ENCODE results near the gene RHBDF2. TPM values are rescaled to one million over a fixed set of nuclear protein-coding genes. Genes with fewer than 3 reads are reported as not detected.
"Not testable (repeated sequence)": the region's sequence is repeated elsewhere in the genome, so short reads cannot be mapped to it uniquely, and the experiment has no call there.

The RHBDF2 gene
- total RNA-seq, 1 experiment from 2014 or later: 5.1 TPM

DNA sequence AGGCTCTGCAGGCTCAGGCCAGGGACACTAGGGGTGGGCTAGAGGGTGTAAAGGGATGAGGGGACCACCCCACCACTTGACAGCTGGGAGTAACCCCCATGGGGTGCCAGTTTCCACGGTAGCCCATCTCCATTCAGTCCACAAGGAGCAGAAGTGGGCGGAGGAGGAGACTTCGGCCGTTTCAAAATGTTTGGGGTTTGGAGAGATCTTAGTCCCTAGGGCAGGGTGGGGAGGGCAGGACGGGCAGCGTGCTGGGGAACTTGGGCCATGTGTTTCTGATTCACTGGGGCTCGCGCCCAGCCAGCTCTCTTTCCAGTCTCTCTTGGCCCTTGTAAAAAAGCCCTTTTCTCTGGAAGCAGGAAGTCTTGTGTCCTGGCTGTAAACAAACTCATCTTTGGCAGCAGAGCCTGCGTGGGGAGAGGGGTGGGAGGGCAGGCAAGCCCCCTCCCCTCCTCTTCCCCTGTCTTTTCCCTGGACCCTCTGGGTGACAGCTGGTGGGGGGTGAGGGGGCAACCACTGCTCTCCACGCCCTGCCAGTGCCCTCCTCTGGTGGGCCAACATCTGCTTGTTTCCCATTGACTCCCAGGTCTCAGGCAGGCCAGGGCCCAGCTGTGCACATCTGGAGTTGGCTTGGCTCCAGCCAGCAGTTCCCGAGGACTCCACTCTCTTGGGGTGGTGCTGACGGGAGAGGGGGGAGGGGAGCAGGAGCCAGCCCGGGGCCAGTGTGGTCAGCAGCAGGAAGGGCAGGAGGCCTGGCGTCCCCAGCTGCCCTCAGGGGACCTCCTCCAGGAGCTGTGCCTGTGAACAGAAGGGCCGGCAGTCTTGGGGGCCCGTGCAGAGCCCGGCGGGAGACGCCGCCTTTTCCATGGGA, 28.2 kb upstream of the RHBDF2 start:
- Histone ChIP-seq H3K9ac (ENCODE audit: low read length) (peak overlapping the region; percentile 77), H3K27ac (ENCODE audit: low read length) (no peak overlapping the region), H3K4me3 (ENCODE audit: low read length) (peak overlapping the region; percentile 67; the same call in 1 of the 2 replicates), H3K79me2 (ENCODE audit: low read length) (no peaks in the 10 kb centered on the region), H2AFZ (ENCODE audit: low read length) (peak overlapping the region; percentile 69; the same call in 1 of the 2 replicates), H3K4me2 (ENCODE audit: low read depth, low read length, poor library complexity, severe bottlenecking) (peak overlapping the region; percentile 78), H3K36me3 (ENCODE audit: insufficient read depth, low read length) (no peaks in the 10 kb centered on the region), H3K27me3 (ENCODE audit: low read length) (no peaks in the 10 kb centered on the region), H3K9me2 (replicated peaks; ENCODE audit: insufficient read depth, low read length) (no peaks in the 10 kb centered on the region), H3K4me1 (ENCODE audit: low read length) (peaks cover 26% of the 10 kb centered on the region), H4K20me1 (ENCODE audit: insufficient read depth, low read depth, low read length) (no peaks in the 10 kb centered on the region), H3K9me3 (ENCODE audit: low read length) (no peaks in the 10 kb centered on the region)
- peak; percentile 49 for DNase-seq

DNA sequence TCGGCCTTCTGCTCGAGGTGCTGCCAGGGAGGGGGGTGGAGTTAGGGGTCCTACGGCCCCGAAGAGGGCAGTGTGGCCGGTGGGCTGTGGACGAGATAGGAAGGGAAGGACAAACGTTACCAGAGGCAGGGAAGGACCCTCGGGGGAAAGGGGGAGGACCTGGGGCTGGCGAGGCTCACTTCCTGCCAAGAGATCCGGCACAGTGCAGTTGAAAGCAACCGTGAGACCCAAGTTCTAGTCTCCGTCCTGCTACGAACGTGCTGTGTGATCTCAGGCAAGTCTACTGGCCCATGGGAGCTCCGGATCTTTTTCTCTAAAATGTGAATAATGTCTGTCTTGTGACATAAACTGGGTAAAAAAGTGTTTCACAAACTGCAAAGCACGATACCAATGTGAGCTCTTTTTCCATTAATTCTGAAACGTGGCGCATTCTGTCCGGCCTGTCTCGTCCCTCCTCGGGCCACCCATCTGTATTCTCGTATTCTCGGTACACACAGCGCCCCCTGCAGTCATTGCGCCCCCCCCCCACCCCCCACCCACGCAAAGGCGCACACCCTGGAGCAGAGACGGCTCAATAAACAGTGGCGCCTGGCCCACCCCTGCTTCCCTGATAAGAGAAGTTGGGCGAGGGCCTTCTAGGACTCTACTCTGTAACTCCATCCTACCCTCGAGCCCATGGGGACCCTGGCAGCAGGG, 27.5 kb upstream of the RHBDF2 start:
- Histone ChIP-seq H3K9ac (ENCODE audit: low read length) (peak overlapping the region; percentile 77), H3K9me3 (ENCODE audit: low read length) (no peaks in the 10 kb centered on the region), H3K79me2 (ENCODE audit: low read length) (no peaks in the 10 kb centered on the region), H3K9me2 (replicated peaks; ENCODE audit: insufficient read depth, low read length) (no peaks in the 10 kb centered on the region), H3K27me3 (ENCODE audit: low read length) (no peaks in the 10 kb centered on the region), H4K20me1 (ENCODE audit: insufficient read depth, low read depth, low read length) (no peaks in the 10 kb centered on the region), H3K4me2 (ENCODE audit: low read depth, low read length, poor library complexity, severe bottlenecking) (peak overlapping the region; percentile 78), H3K36me3 (ENCODE audit: insufficient read depth, low read length) (no peaks in the 10 kb centered on the region), H3K4me3 (ENCODE audit: low read length) (peak overlapping the region; percentile 67), H3K27ac (ENCODE audit: low read length) (peak overlapping the region; percentile 65), H3K4me1 (ENCODE audit: low read length) (peaks cover 26% of the 10 kb centered on the region), H2AFZ (ENCODE audit: low read length) (peak overlapping the region; percentile 93)
- DNase-seq: peak; percentile 75

DNA sequence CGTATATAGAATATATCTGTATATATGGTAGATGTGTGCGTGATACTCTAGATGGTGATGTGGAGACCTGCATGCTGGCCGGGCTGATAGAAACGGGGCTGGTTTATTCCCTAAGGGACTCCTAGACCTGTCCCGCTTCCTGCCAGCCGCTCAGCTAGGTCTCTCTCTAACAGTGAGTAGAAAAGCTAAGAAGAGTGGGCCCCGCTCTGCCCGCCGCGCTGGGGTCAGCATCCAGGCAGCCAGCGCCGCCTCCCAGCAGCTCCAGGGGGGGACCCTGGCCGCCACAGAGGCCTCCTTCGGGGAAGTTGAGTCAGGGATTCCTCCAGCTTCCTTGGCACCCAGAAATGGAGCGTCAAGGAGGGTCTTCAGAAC, 26.9 kb upstream of the RHBDF2 start:
- H3K4me1 ChIP-seq (ENCODE audit: low read length): peaks cover 29% of the 10 kb centered on the region
- H3K9me2 ChIP-seq (replicated peaks; ENCODE audit: insufficient read depth, low read length): no peaks in the 10 kb centered on the region
- H2AFZ ChIP-seq (ENCODE audit: low read length): peak overlapping the region; percentile 93; the same call in 1 of the 2 replicates
- peak overlapping the region; percentile 67 for H3K4me3 ChIP-seq (ENCODE audit: low read length)
- no peaks in the 10 kb centered on the region for H3K79me2 ChIP-seq (ENCODE audit: low read length)
- peak overlapping the region; percentile 78 for H3K4me2 ChIP-seq (ENCODE audit: low read depth, low read length, poor library complexity, severe bottlenecking)
- DNase-seq: peak; percentile 86
- H4K20me1 ChIP-seq (ENCODE audit: insufficient read depth, low read depth, low read length): no peaks in the 10 kb centered on the region
- H3K27ac ChIP-seq (ENCODE audit: low read length): peak overlapping the region; percentile 65
- H3K36me3 ChIP-seq (ENCODE audit: insufficient read depth, low read length): no peaks in the 10 kb centered on the region
- no peaks in the 10 kb centered on the region for H3K27me3 ChIP-seq (ENCODE audit: low read length)
- H3K9me3 ChIP-seq (ENCODE audit: low read length): no peaks in the 10 kb centered on the region
- peak overlapping the region; percentile 77 for H3K9ac ChIP-seq (ENCODE audit: low read length)

DNA sequence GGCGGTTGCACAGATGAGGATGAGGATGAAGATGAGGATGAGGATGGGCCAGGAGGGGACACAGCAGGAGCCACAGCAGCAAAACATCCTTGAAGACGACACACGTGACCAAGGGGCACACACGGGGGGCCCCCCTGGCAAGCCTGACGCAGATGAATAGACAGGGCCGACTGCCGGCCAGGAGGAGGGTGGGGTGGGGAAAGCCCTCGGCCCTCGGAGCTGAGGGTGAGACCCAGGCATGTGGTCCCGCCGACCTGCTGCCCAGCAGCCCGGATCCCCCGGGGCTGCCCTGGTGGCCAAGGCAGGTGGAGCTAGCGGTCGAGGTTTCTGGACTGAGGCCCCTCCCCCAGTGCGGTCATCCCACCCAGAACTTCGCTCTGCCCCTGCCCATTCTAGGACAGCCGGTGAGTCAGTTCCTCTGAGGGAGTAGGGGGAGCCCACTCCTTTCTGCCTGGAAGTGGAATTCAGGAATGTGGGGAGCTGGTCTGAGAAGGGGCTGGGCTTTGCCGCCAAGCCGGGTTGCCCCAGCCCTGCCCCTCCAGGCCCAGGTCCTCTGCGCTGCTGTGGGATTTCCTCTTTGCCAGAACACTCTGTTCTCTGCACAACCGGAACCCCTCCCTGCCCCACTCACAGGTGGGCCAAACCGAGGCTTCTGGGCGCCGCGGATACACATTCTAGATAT, 26.3 kb upstream of the RHBDF2 start:
- Histone ChIP-seq H3K27me3 (ENCODE audit: low read length) (no peaks in the 10 kb centered on the region), H3K4me2 (ENCODE audit: low read depth, low read length, poor library complexity, severe bottlenecking) (peak overlapping the region; percentile 78), H3K9me2 (replicated peaks; ENCODE audit: insufficient read depth, low read length) (no peaks in the 10 kb centered on the region), H3K9me3 (ENCODE audit: low read length) (no peaks in the 10 kb centered on the region), H3K4me1 (ENCODE audit: low read length) (peaks cover 29% of the 10 kb centered on the region), H3K36me3 (ENCODE audit: insufficient read depth, low read length) (no peaks in the 10 kb centered on the region), H3K9ac (ENCODE audit: low read length) (peak overlapping the region; percentile 64), H2AFZ (ENCODE audit: low read length) (peak overlapping the region; percentile 97), H3K27ac (ENCODE audit: low read length) (no peak overlapping the region), H3K4me3 (ENCODE audit: low read length) (peak overlapping the region; percentile 67), H3K79me2 (ENCODE audit: low read length) (no peaks in the 10 kb centered on the region), H4K20me1 (ENCODE audit: insufficient read depth, low read depth, low read length) (no peaks in the 10 kb centered on the region)
- peak; percentile 50 for DNase-seq

DNA sequence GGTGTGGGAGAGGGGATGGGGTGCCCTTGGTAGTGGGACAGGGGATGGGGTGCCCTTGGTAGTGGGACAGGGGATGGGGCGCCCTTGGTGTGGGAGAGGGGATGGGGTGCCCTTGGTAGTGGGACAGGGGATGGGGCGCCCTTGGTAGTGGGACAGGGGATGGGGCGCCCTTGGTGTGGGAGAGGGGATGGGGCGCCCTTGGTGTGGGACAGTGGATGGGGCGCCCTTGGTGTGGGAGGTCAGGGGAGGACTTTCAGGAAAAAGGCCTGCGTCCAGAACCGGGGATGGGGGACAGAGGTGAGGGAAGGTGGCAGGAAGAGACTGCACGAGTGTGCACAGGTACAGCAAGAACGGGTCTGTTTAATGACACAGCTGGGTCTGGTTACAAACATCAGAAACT, 25.8 kb upstream of the RHBDF2 start:
- Histone ChIP-seq H3K9ac (ENCODE audit: low read length) (peak overlapping the region; percentile 64; the same call in 1 of the 2 replicates), H3K4me2 (ENCODE audit: low read depth, low read length, poor library complexity, severe bottlenecking) (peak overlapping the region; percentile 78), H3K4me1 (ENCODE audit: low read length) (peaks cover 29% of the 10 kb centered on the region)
- DNase-seq; H3K27me3 ChIP-seq (ENCODE audit: low read length); H2AFZ ChIP-seq (ENCODE audit: low read length); H3K4me3 ChIP-seq (ENCODE audit: low read length); H3K27ac ChIP-seq (ENCODE audit: low read length); H3K9me3 ChIP-seq (ENCODE audit: low read length); H4K20me1 ChIP-seq (ENCODE audit: insufficient read depth, low read depth, low read length); H3K36me3 ChIP-seq (ENCODE audit: insufficient read depth, low read length); H3K9me2 ChIP-seq (replicated peaks; ENCODE audit: insufficient read depth, low read length); H3K79me2 ChIP-seq (ENCODE audit: low read length): not testable (repeated sequence)

DNA sequence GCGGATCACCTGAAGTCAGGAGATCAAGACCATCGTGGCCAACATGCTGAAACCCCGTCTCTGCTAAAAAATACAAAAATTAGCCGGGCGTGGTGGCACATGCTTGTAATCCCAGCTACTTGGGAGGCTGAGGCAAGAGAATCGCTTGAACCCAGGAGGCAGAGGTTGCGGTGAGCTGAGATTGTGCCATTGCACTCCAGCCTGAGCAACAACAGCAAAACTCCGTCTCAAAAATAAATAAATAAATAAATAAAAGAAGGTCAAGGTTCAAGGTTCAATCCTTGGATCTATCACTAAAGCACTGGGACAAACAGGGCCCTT, 24.2 kb upstream of the RHBDF2 start:
- H3K4me2 ChIP-seq (ENCODE audit: low read depth, low read length, poor library complexity, severe bottlenecking); H3K9me2 ChIP-seq (replicated peaks; ENCODE audit: insufficient read depth, low read length); H2AFZ ChIP-seq (ENCODE audit: low read length); H3K36me3 ChIP-seq (ENCODE audit: insufficient read depth, low read length); H3K27ac ChIP-seq (ENCODE audit: low read length); DNase-seq; H3K4me3 ChIP-seq (ENCODE audit: low read length); H4K20me1 ChIP-seq (ENCODE audit: insufficient read depth, low read depth, low read length); H3K9ac ChIP-seq (ENCODE audit: low read length); H3K79me2 ChIP-seq (ENCODE audit: low read length); H3K9me3 ChIP-seq (ENCODE audit: low read length); H3K27me3 ChIP-seq (ENCODE audit: low read length): not testable (repeated sequence)
- H3K4me1 ChIP-seq (ENCODE audit: low read length): peaks cover 29% of the 10 kb centered on the region

DNA sequence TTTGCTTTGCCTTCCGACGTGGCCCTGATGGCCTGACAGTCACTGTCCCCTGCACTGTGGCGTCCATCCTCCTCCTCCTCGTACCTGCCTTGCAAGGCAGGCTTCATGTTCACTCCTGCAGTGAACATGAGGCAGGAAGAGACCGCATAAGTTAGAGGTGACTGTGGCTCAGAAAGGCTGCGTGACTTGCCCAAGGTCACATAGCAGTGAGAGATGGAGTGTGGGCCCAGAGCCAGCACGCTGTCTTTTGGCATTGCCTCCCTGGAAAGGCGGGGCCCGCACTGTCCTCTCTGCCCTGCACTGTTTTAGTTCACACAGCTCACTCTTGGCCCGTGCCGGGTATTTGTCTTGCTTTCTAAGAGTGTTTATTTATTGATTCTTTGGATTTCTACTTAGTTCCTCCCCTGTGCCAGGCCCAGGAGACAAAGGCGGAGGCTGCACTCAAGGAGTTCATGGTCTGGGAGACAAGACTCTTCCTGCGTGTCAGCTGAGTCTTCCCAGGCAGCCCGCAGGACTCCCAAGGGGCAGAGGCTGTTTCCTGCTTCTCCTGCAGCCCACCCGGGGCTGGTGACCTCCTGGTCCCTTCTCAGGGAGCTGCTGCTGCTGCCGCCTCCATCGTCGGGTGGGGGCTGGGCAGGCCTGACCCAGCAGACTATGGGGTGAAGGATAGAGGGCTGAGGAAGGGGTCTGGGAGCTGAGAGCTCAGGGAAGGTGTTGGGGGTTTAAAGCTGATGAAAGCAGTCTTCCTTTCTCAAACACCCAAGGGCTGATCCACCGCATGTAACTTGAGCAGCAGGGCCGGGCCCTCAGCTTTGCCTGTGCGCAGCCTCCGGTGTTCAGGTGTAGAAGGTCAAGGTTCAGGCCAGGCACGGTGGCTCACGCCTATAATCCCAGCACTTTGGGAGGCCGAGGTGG, 23.6 kb upstream of the RHBDF2 start:
- H3K27ac ChIP-seq (ENCODE audit: low read length): no peak overlapping the region
- H3K79me2 ChIP-seq (ENCODE audit: low read length): no peaks in the 10 kb centered on the region
- no peak overlapping the region for H3K4me3 ChIP-seq (ENCODE audit: low read length)
- H3K9ac ChIP-seq (ENCODE audit: low read length): no peak overlapping the region
- no peaks in the 10 kb centered on the region for H3K9me3 ChIP-seq (ENCODE audit: low read length)
- DNase-seq: no peak
- no peaks in the 10 kb centered on the region for H3K27me3 ChIP-seq (ENCODE audit: low read length)
- H2AFZ ChIP-seq (ENCODE audit: low read length): no peak overlapping the region
- H3K36me3 ChIP-seq (ENCODE audit: insufficient read depth, low read length): no peaks in the 10 kb centered on the region
- H3K9me2 ChIP-seq (replicated peaks; ENCODE audit: insufficient read depth, low read length): no peaks in the 10 kb centered on the region
- H4K20me1 ChIP-seq (ENCODE audit: insufficient read depth, low read depth, low read length): no peaks in the 10 kb centered on the region
- H3K4me2 ChIP-seq (ENCODE audit: low read depth, low read length, poor library complexity, severe bottlenecking): no peak overlapping the region
- peaks cover 29% of the 10 kb centered on the region for H3K4me1 ChIP-seq (ENCODE audit: low read length)
